ENCODE measurements around the gene SBSN.

DNA sequence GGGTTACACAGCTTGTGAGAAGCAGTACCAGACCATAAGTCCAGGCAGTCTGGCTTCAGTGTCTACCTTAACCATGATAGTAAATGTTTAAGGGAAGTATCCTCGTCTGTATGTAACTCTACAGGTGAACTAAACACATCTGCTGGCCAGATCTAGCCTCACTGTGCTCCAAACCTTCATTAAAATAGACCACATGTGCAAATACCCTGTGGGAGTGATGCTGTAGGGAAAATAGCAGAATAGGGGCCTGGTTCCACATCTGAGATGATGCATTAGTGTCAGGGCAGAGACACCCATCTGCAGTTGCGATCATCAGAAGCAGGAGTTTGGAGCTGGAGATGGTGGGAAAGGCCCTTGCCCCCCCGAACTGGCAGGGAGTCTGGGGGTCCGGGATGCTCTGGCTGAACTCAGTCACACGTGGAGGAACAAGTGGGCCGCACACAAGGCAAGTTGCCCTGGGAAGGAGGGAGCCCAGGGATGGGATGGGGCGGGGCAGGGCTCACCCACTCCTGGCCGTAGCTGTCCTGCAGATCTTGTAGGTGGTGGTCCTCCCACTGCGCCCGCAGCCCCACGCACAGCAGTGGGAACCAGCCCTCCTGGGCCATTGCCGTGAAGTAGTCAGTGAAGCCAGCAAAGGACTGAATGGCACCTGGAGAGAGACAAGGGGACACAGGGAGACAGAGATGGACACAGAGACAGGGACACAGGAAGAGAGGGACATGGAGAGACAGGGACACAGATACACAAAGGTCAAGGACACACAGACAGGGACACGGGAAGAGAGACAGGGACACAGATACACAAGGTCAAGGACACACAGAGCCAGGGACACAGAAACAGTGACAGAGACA lies 24.6 kb upstream of the SBSN start:
- no peak for TF ChIP-seq POLR2A (IDR thresholded peaks at IDR 0.05)
- TF ChIP-seq, protein P1, sequence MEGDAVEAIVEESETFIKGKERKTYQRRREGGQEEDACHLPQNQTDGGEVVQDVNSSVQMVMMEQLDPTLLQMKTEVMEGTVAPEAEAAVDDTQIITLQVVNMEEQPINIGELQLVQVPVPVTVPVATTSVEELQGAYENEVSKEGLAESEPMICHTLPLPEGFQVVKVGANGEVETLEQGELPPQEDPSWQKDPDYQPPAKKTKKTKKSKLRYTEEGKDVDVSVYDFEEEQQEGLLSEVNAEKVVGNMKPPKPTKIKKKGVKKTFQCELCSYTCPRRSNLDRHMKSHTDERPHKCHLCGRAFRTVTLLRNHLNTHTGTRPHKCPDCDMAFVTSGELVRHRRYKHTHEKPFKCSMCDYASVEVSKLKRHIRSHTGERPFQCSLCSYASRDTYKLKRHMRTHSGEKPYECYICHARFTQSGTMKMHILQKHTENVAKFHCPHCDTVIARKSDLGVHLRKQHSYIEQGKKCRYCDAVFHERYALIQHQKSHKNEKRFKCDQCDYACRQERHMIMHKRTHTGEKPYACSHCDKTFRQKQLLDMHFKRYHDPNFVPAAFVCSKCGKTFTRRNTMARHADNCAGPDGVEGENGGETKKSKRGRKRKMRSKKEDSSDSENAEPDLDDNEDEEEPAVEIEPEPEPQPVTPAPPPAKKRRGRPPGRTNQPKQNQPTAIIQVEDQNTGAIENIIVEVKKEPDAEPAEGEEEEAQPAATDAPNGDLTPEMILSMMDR (IDR thresholded peaks at IDR 0.05): no peak
